ENCODE results near the gene COL6A6. TPM values are rescaled to one million over a fixed set of nuclear protein-coding genes. Genes with fewer than 3 reads are reported as not detected.

COL6A6 gene
- total RNA-seq, 1 experiment from 2014 or later: 0.11 TPM

GRCh38 chr3:130529486-130530215, 12.7 kb downstream of the COL6A6 start:
- H3T11ph ChIP-seq (ENCODE audit: low read length): no peak overlapping the region
- no peak overlapping the region for H3K56ac ChIP-seq (ENCODE audit: insufficient read length, low read depth, low read length)
- H4K5ac ChIP-seq (ENCODE audit: insufficient read length, low read depth, low read length): no peak overlapping the region
- no peak overlapping the region for H3K27ac ChIP-seq (ENCODE audit: insufficient read length, low read depth, low read length)
- H3K9ac ChIP-seq (ENCODE audit: extremely low read depth, insufficient read length, low read length): no peak overlapping the region
- H2BK20ac ChIP-seq (ENCODE audit: low read depth, low read length, poor library complexity, severe bottlenecking): no peak overlapping the region
- H3K9me3 ChIP-seq (ENCODE audit: control insufficient read depth, low read depth, low read length): no peaks in the 10 kb centered on the region
- H2BK12ac ChIP-seq (ENCODE audit: insufficient read length, low read depth, low read length): no peak overlapping the region
- no peak overlapping the region for H3K4ac ChIP-seq (ENCODE audit: low read depth, low read length)
- H3K4me1 Mint-ChIP-seq: peaks cover 23 to 31% of the 10 kb centered on the region in 2 experiments
- no peak overlapping the region for H3K18ac ChIP-seq (ENCODE audit: insufficient read length, low read depth, low read length)
- H4K8ac ChIP-seq (replicated peaks; ENCODE audit: insufficient read length, low read depth, low read length): no peak overlapping the region
- no peaks in the 10 kb centered on the region for H3K79me2 ChIP-seq (ENCODE audit: insufficient read depth, low read length)
- H3K4me3 Mint-ChIP-seq: no peak overlapping the region
- H2BK5ac ChIP-seq (ENCODE audit: insufficient read length, low read length): no peak overlapping the region
- no peak overlapping the region for H3K14ac ChIP-seq (ENCODE audit: insufficient read depth, low read length)
- peak; percentile 23; the same call in 1 of the 3 replicates for TF ChIP-seq CTCF (conservative IDR thresholded peaks at IDR 0.05)
- H2BK120ac ChIP-seq (ENCODE audit: low read depth, low read length, poor library complexity, severe bottlenecking): no peak overlapping the region
- peak; percentile 41 for DNase-seq
- peaks cover 5% of the 10 kb centered on the region for H3K27me3 Mint-ChIP-seq (ENCODE audit: low read depth)
- H3K79me1 ChIP-seq (ENCODE audit: insufficient read depth, low read depth, low read length, poor library complexity, severe bottlenecking): no peaks in the 10 kb centered on the region
- H3K9me3 Mint-ChIP-seq: no peaks in the 10 kb centered on the region
- no CpG with 5 or more reads among the region's 5 CpGs for WGBS (ENCODE audit: extremely low coverage, insufficient read length, low lambda C conversion rate)
- H2AFZ ChIP-seq (ENCODE audit: low read length): no peak overlapping the region
- no peaks in the 10 kb centered on the region for H3K36me3 Mint-ChIP-seq (ENCODE audit: insufficient read depth in 1 of 3, low read depth in 3 of 3)
- no peak overlapping the region for H4K91ac ChIP-seq (ENCODE audit: insufficient read length, low read depth, low read length)
- H3K23ac ChIP-seq (ENCODE audit: insufficient read length, low read depth, low read length): no peak overlapping the region
- no peaks in the 10 kb centered on the region for H4K20me1 ChIP-seq (ENCODE audit: control insufficient read depth, insufficient read depth, insufficient read length)
- H3K4me1 ChIP-seq (ENCODE audit: insufficient read depth, low read length): no peaks in the 10 kb centered on the region; the same call in 1 of the 2 replicates
- H3K23me2 ChIP-seq (ENCODE audit: insufficient read length, low read depth, low read length, poor library complexity, severe bottlenecking): no peaks in the 10 kb centered on the region
- no peak overlapping the region for H2AK5ac ChIP-seq (ENCODE audit: insufficient read length, low read length)
- H3K27ac Mint-ChIP-seq: no peak overlapping the region
- no peak overlapping the region for H2BK15ac ChIP-seq (ENCODE audit: low read depth, low read length)
- H3K4me2 ChIP-seq (ENCODE audit: insufficient read depth, insufficient read length, low read length): no peak overlapping the region
- H3K27me3 ChIP-seq (ENCODE audit: insufficient read depth, low read length): no peaks in the 10 kb centered on the region
